Measurements from ENCODE around the gene NRP1.

- TF ChIP-seq CTCF (IDR thresholded peaks at IDR 0.05): no peak
- TF ChIP-seq POLR2A (IDR thresholded peaks at IDR 0.05): no peak
Observed at GRCh38 chr10:33303988-33304387, 30.5 kb downstream of the NRP1 start.

Measured in Peyer's patch (tissue), 4 donors.